Fibroblast of gingiva (primary cell): ENCODE data around the gene ABCG8.

Source experiments
- DNase-seq: peaks from one replicate; pipeline ENCODE4 v3.0.0-alpha.2; 2011; ENCODE audit warnings: low read depth

ABCG8 gene

DNA sequence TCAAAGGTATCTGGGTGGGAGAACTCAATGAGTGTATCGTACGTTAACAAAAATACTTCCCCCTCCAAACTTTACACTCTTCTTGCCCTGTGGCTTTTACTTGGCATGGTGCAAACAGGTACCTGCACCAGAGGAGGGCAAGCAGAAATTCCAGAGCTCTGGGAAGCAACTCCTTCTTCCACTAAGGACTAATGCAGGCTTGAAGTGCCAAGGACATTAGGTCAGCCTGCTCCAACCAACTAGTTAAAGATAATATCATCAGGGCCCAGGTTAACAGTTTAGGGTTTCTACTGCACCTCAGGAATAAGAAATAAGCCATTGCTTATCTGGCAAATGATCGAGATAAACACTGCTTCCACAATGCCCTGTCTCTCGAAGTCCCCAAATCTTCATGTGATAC lies 86.7 kb downstream of the ABCG8 start:
- DNase-seq, result no peak

DNA sequence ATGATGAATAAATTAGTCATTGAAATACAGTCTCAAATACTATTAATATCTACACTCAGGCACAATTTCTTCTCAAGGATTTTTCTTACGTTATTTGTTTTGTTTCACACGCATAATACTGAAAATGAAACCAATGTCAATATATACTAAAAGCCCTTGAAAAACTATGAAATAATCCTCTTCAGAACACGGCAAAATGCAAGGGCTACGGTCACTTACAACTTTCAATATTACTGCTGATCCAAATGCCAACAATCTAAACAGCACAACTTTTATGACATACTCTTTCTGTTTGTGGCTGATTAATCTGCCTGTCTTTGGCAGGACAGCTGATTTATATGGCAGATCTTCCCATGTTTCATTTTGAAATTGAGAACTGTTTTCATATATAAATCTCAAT lies 88.7 kb downstream of the ABCG8 start:
- DNase-seq, result no peak

DNA sequence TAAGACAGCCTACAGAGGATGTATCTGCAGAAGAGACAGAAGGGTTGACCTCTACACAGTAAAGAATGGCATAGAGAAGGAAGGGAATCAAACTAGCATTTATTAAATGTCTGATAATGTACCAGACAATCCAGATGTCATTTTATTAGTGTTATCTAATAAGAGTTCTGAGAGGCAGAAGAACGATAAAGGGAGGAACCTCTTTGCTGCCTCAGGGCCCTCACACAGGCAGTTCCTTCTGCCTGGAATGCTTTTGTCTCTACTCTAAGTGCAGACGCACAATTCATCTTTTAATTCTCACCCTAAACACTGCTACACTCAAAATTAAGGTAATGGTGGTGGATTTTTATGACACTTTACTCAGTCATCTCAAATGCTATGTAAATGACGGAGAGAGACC lies 92.5 kb downstream of the ABCG8 start:
- DNase-seq, result no peak
